ENCODE results near the gene SNX8. TPM values are rescaled to one million over a fixed set of nuclear protein-coding genes. Genes with fewer than 3 reads are reported as not detected.

SNX8 gene
- total and polyA plus RNA-seq, 2 donors (not counting 1 experiment from before 2014, with no cell fraction given): 64.4 to 126 TPM

GRCh38 chr7:2280424-2280823, 33.8 kb downstream of the SNX8 start:
- Mint-ChIP-seq H3K4me1 (peaks cover 44% of the 10 kb centered on the region), H3K27me3 (no peaks in the 10 kb centered on the region), H3K4me3 (no peak overlapping the region), H3K27ac (no peak overlapping the region), H3K9me3 (ENCODE audit: insufficient read depth) (no peaks in the 10 kb centered on the region)
- no peak for DNase-seq
- H2AFZ ChIP-seq (ENCODE audit: insufficient read depth, low read depth, low read length, poor library complexity, severe bottlenecking): no peak overlapping the region
- no peak overlapping the region for H3K4me3 ChIP-seq (ENCODE audit: control extremely low read depth in 1 of 5, extremely low read depth in 1 of 5, insufficient read depth in 1 of 5, low read depth in 2 of 5, low read length in 4 of 5)
- no peak overlapping the region for H3K9ac ChIP-seq (ENCODE audit: low read length)
- no peak for ATAC-seq (ENCODE audit: low read depth)
- ChIA-PET POLR2A (interaction anchor here (0.7 kb wide), 2 partner anchors 8 to 10 kb away, joined by 3 to 4 read pairs; no protein-coding TSS in a partner anchor), CTCF (interaction anchor here (1.2 to 1.6 kb wide), 2 partner anchors 67 to 71 kb away, joined by 3 to 5 read pairs; no protein-coding TSS in a partner anchor)
- WGBS (ENCODE audit: insufficient coverage): no CpG with 5 or more reads among the region's 2 CpGs
- no peak for TF ChIP-seq EZH2 (IDR thresholded peaks at IDR 0.05; ENCODE audit: borderline replicate concordance, insufficient read depth, low read depth, low read length, poor library complexity, severe bottlenecking)
- TF ChIP-seq, protein P1, sequence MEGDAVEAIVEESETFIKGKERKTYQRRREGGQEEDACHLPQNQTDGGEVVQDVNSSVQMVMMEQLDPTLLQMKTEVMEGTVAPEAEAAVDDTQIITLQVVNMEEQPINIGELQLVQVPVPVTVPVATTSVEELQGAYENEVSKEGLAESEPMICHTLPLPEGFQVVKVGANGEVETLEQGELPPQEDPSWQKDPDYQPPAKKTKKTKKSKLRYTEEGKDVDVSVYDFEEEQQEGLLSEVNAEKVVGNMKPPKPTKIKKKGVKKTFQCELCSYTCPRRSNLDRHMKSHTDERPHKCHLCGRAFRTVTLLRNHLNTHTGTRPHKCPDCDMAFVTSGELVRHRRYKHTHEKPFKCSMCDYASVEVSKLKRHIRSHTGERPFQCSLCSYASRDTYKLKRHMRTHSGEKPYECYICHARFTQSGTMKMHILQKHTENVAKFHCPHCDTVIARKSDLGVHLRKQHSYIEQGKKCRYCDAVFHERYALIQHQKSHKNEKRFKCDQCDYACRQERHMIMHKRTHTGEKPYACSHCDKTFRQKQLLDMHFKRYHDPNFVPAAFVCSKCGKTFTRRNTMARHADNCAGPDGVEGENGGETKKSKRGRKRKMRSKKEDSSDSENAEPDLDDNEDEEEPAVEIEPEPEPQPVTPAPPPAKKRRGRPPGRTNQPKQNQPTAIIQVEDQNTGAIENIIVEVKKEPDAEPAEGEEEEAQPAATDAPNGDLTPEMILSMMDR (IDR thresholded peaks at IDR 0.05): no peak
- H3K4me2 ChIP-seq (replicated peaks; ENCODE audit: low read depth, low read length, poor library complexity, severe bottlenecking): no peak overlapping the region
- no peaks in the 10 kb centered on the region for H3K4me1 ChIP-seq (ENCODE audit: control insufficient read depth in 2 of 2, insufficient read depth in 2 of 2, low read length in 2 of 2)
- H3K27ac ChIP-seq (ENCODE audit: low read length in 2 of 2): no peak overlapping the region
- peaks cover 78% of the 10 kb centered on the region for H3K79me2 ChIP-seq (ENCODE audit: control insufficient read depth, insufficient read depth, low read length)
- H3K36me3 ChIP-seq (replicated peaks in 1 of 2; ENCODE audit: control extremely low read depth in 1 of 2, control insufficient read depth in 1 of 2, extremely low read depth in 1 of 2, insufficient read depth in 2 of 2, low read length in 1 of 2): peaks cover 0 to 26% of the 10 kb centered on the region in 2 experiments
- no peaks in the 10 kb centered on the region for H3K27me3 ChIP-seq (replicated peaks in 1 of 4; ENCODE audit: control extremely low read depth in 1 of 4, control insufficient read depth in 3 of 4, insufficient read depth in 4 of 4, low read length in 3 of 4)
- peaks cover 47% of the 10 kb centered on the region for H4K20me1 ChIP-seq (ENCODE audit: control insufficient read depth, insufficient read depth, low read length, poor library complexity, severe bottlenecking)
- intact Hi-C loops (cut with micrococcal nuclease): no loop called here
- H3K9me3 ChIP-seq (ENCODE audit: control extremely low read depth in 1 of 3, control insufficient read depth in 2 of 3, insufficient read depth in 1 of 3, low read length in 2 of 3): no peaks in the 10 kb centered on the region

DNA sequence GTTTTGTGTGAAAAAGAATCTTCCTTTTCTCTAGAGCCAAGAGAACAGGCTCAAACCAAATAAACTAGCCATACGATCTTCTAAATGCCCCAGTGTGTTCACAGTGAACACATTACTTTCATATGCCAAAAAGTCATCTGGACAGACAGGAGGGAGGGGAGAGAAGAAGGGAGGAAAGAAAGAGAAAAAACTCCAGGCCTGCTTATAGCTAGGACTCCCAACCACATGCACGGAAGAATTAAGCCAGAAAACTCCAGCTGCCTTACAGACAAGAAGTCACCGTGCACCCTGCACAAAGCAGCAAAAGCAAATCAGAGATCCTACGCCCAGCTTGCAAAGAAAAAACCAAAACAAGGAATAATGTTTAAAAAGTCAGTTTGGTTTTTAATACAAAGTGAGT, 34.3 kb downstream of the SNX8 start:
- POLR2A ChIA-PET: interaction anchor here (0.7 kb wide), 1 partner anchor 10 kb away, joined by 3 read pairs; no protein-coding TSS in a partner anchor
- WGBS (ENCODE audit: insufficient coverage): no CpG with 5 or more reads among the region's 4 CpGs
- DNase-seq: no peak
- Mint-ChIP-seq H3K4me3 (no peak overlapping the region), H3K9me3 (ENCODE audit: insufficient read depth) (no peaks in the 10 kb centered on the region), H3K27me3 (no peaks in the 10 kb centered on the region), H3K27ac (peak overlapping the region; percentile 56), H3K4me1 (peaks cover 42% of the 10 kb centered on the region)
- peaks cover 43% of the 10 kb centered on the region for H4K20me1 ChIP-seq (ENCODE audit: control insufficient read depth, insufficient read depth, low read length, poor library complexity, severe bottlenecking)
- no peak overlapping the region for H3K9ac ChIP-seq (ENCODE audit: low read length)
- H3K9me3 ChIP-seq (ENCODE audit: control extremely low read depth in 1 of 3, control insufficient read depth in 2 of 3, insufficient read depth in 1 of 3, low read length in 2 of 3): no peaks in the 10 kb centered on the region
- intact Hi-C loops (cut with micrococcal nuclease): no loop called here
- H3K79me2 ChIP-seq (ENCODE audit: control insufficient read depth, insufficient read depth, low read length): peaks cover 74% of the 10 kb centered on the region
- peak overlapping the region in 1 of 2 donors; percentile 47 for H3K27ac ChIP-seq (ENCODE audit: low read length in 2 of 2)
- no peak overlapping the region for H3K4me2 ChIP-seq (replicated peaks; ENCODE audit: low read depth, low read length, poor library complexity, severe bottlenecking)
- no peak overlapping the region for H3K4me3 ChIP-seq (ENCODE audit: control extremely low read depth in 1 of 5, extremely low read depth in 1 of 5, insufficient read depth in 1 of 5, low read depth in 2 of 5, low read length in 4 of 5)
- CTCF ChIA-PET: interaction anchor here (1.2 to 1.6 kb wide), 2 partner anchors 68 to 71 kb away, joined by 3 to 5 read pairs; no protein-coding TSS in a partner anchor
- TF ChIP-seq EZH2 (IDR thresholded peaks at IDR 0.05; ENCODE audit: borderline replicate concordance, insufficient read depth, low read depth, low read length, poor library complexity, severe bottlenecking): no peak
- TF ChIP-seq, protein P1 (IDR thresholded peaks at IDR 0.05): no peak
- no peaks in the 10 kb centered on the region for H3K4me1 ChIP-seq (ENCODE audit: control insufficient read depth in 2 of 2, insufficient read depth in 2 of 2, low read length in 2 of 2)
- no peak for ATAC-seq (ENCODE audit: low read depth)
- H2AFZ ChIP-seq (ENCODE audit: insufficient read depth, low read depth, low read length, poor library complexity, severe bottlenecking): no peak overlapping the region
- H3K27me3 ChIP-seq (replicated peaks in 1 of 4; ENCODE audit: control extremely low read depth in 1 of 4, control insufficient read depth in 3 of 4, insufficient read depth in 4 of 4, low read length in 3 of 4): no peaks in the 10 kb centered on the region
- peaks cover 0 to 30% of the 10 kb centered on the region in 2 experiments for H3K36me3 ChIP-seq (replicated peaks in 1 of 2; ENCODE audit: control extremely low read depth in 1 of 2, control insufficient read depth in 1 of 2, extremely low read depth in 1 of 2, insufficient read depth in 2 of 2, low read length in 1 of 2)

Data from B cell (primary cell).